OCI-LY1 (cell line): Measurements from ENCODE around the gene RCAN2.

Experiments used
- EZH2 ChIP-seq: fragments of 200-600 bp; sonication (generic), shearing (Covaris generic); IDR thresholded peaks from 2 replicates; pipeline ENCODE4 v1.8.0; 2017; ENCODE audit warnings: borderline replicate concordance, mixed run types, mild to moderate bottlenecking, antibody characterized with exemption, low read length, moderate library complexity, mixed read lengths
- TF ChIP-seq, protein P1 (sequence below): fragments of 200-600 bp; sonication (generic), shearing (Covaris generic); IDR thresholded peaks from 2 replicates; pipeline ENCODE4 v1.5.1; 2017; ENCODE audit warnings: mild to moderate bottlenecking, antibody characterized with exemption, low read length, moderate library complexity, mixed read lengths

DNA sequence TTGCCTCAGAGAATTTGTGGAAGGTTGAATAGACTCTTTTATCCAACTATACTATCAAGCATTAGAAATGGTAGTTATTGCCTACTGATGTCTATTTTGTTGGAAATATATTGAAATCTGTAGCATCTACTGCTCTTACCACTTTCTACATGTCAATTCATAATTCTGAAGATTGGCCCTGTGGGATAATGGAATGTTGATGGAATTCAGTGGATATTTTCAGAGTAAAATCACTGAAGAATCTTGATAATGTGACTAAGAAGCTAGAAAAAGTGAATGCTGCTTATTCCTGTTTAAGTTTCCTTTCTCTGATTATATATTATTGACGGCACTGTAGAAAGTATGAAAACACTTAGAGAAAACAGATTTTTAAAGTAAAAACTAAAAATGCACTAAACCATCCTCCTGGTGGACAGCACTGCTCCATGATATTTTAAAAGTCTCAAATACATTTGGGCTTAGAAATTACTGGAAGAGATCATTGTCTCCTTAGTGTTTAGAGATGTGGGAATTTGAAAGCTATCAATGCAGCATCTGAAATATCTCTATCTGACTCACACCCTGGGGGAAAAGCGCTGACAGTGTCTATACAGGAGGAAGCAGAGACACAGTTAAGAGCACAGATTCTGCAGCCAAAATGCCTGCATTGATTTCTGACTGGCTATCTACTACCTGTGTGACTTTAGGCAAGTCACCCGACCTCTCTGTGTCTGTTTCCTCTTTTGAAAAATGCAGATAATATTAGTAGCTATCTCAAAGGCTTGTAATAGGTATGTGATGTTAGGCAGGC lies 37.9 kb upstream of the RCAN2 start:
- TF ChIP-seq, protein P1, sequence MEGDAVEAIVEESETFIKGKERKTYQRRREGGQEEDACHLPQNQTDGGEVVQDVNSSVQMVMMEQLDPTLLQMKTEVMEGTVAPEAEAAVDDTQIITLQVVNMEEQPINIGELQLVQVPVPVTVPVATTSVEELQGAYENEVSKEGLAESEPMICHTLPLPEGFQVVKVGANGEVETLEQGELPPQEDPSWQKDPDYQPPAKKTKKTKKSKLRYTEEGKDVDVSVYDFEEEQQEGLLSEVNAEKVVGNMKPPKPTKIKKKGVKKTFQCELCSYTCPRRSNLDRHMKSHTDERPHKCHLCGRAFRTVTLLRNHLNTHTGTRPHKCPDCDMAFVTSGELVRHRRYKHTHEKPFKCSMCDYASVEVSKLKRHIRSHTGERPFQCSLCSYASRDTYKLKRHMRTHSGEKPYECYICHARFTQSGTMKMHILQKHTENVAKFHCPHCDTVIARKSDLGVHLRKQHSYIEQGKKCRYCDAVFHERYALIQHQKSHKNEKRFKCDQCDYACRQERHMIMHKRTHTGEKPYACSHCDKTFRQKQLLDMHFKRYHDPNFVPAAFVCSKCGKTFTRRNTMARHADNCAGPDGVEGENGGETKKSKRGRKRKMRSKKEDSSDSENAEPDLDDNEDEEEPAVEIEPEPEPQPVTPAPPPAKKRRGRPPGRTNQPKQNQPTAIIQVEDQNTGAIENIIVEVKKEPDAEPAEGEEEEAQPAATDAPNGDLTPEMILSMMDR, result no peak
- TF ChIP-seq EZH2, result no peak
